Activated naive CD8-positive, alpha-beta T cell treated with anti-CD3 and anti-CD28 coated beads, Interleukin-2, amount 10 ng/mL, durations not matched to agents 7 days and 5 days (primary cell): ENCODE measurements around the gene ZCCHC2. TPM values are rescaled to one million over a fixed set of nuclear protein-coding genes. Genes with fewer than 3 reads are reported as not detected.

ENCODE experiments used
- ATAC-seq: fragments of 150-1000 bp; cut with Tn5 transposase; one replicate; pipeline ENCODE4 v1.10.0; 2021; ENCODE audit warnings: low read depth, moderate library complexity
- POLR2A ChIA-PET: fragments of 350-600 bp; sonication (Branson Sonifier 250); formaldehyde crosslinking; loops from one replicate; lab custom pipeline; 2021; ENCODE audit warnings: antibody characterized with exemption; lab: Charles Lee
- DNase-seq: peaks from one replicate; pipeline ENCODE4 v3.0.0; 2021
- H3K27ac Mint-ChIP-seq: one replicate; pipeline ENCODE4 v1.8.0; 2022; ENCODE audit warnings: mild to moderate bottlenecking, mixed read lengths
- H3K27me3 Mint-ChIP-seq: one replicate; pipeline ENCODE4 v1.8.0; 2022; ENCODE audit warnings: mild to moderate bottlenecking, moderate library complexity, mixed read lengths
- H3K36me3 Mint-ChIP-seq: one replicate; pipeline ENCODE4 v1.8.0; 2021; ENCODE audit warnings: mild to moderate bottlenecking, mixed read lengths
- H3K4me1 Mint-ChIP-seq: one replicate; pipeline ENCODE4 v1.8.0; 2021; ENCODE audit warnings: mixed read lengths
- H3K4me3 Mint-ChIP-seq: one replicate; pipeline ENCODE4 v1.8.0; 2022; ENCODE audit warnings: mild to moderate bottlenecking, moderate library complexity, mixed read lengths
- H3K9me3 Mint-ChIP-seq: one replicate; pipeline ENCODE4 v1.8.0; 2021; ENCODE audit warnings: mixed read lengths
- total RNA-seq, 2 experiments: library from RNA; stranded (reverse); gene quantifications; one replicate each; pipeline ENCODE4 v1.2.3, GENCODE V29; 2021

Gene ZCCHC2
- total RNA-seq, 2 experiments from 2014 or later = 56.8 to 61.7 TPM

GRCh38 chr18:62614494-62614893 is 91.7 kb downstream of the ZCCHC2 start:
- DNase-seq (no peak), ATAC-seq (no peak)
- peaks cover 40% of the 10 kb centered on the region for H3K27me3 Mint-ChIP-seq
- H3K9me3 Mint-ChIP-seq = no peaks in the 10 kb centered on the region
- no peaks in the 10 kb centered on the region for H3K36me3 Mint-ChIP-seq
- POLR2A ChIA-PET = no interaction called here
- no peak overlapping the region for H3K27ac Mint-ChIP-seq
- H3K4me1 Mint-ChIP-seq = no peaks in the 10 kb centered on the region
- H3K4me3 Mint-ChIP-seq = no peak overlapping the region

- H3K36me3 Mint-ChIP-seq = no peaks in the 10 kb centered on the region
- peaks cover 33% of the 10 kb centered on the region for H3K27me3 Mint-ChIP-seq
- H3K9me3 Mint-ChIP-seq = no peaks in the 10 kb centered on the region
- no peak overlapping the region for H3K27ac Mint-ChIP-seq
- H3K4me3 Mint-ChIP-seq = no peak overlapping the region
- H3K4me1 Mint-ChIP-seq = no peaks in the 10 kb centered on the region
- DNase-seq (no peak), ATAC-seq (no peak)
- POLR2A ChIA-PET = no interaction called here
These were observed 93.5 kb downstream of the ZCCHC2 start for GRCh38 chr18:62616331-62616805.

- Mint-ChIP-seq H3K4me1 (no peaks in the 10 kb centered on the region), H3K27me3 (peaks cover 28% of the 10 kb centered on the region), H3K36me3 (no peaks in the 10 kb centered on the region), H3K9me3 (no peaks in the 10 kb centered on the region), H3K27ac (no peak overlapping the region), H3K4me3 (no peak overlapping the region)
- no peak for ATAC-seq
- POLR2A ChIA-PET = no interaction called here
- DNase-seq = no peak
These were observed 95.2 kb downstream of the ZCCHC2 start for GRCh38 chr18:62617793-62618591.

- DNase-seq (no peak), ATAC-seq (no peak)
- no peaks in the 10 kb centered on the region for H3K9me3 Mint-ChIP-seq
- no peaks in the 10 kb centered on the region for H3K4me1 Mint-ChIP-seq
- peaks cover 26% of the 10 kb centered on the region for H3K27me3 Mint-ChIP-seq
- POLR2A ChIA-PET = no interaction called here
- no peak overlapping the region for H3K27ac Mint-ChIP-seq
- no peaks in the 10 kb centered on the region for H3K36me3 Mint-ChIP-seq
- no peak overlapping the region for H3K4me3 Mint-ChIP-seq
These were observed 95.9 kb downstream of the ZCCHC2 start for GRCh38 chr18:62618735-62619134.

- H3K36me3 Mint-ChIP-seq = no peaks in the 10 kb centered on the region
- H3K9me3 Mint-ChIP-seq = no peaks in the 10 kb centered on the region
- H3K27ac Mint-ChIP-seq = no peak overlapping the region
- no peaks in the 10 kb centered on the region for H3K4me1 Mint-ChIP-seq
- POLR2A ChIA-PET = no interaction called here
- ATAC-seq = no peak
- H3K4me3 Mint-ChIP-seq = no peak overlapping the region
- peaks cover 14% of the 10 kb centered on the region for H3K27me3 Mint-ChIP-seq
- no peak for DNase-seq
These were observed 98.7 kb downstream of the ZCCHC2 start for GRCh38 chr18:62621546-62621945.

GRCh38 chr18:62625019-62625418 is 102.2 kb downstream of the ZCCHC2 start:
- POLR2A ChIA-PET = no interaction called here
- H3K27ac Mint-ChIP-seq = no peak overlapping the region
- no peak overlapping the region for H3K4me3 Mint-ChIP-seq
- DNase-seq (no peak), ATAC-seq (no peak)
- H3K27me3 Mint-ChIP-seq = peaks cover 9% of the 10 kb centered on the region
- no peaks in the 10 kb centered on the region for H3K36me3 Mint-ChIP-seq
- no peaks in the 10 kb centered on the region for H3K4me1 Mint-ChIP-seq
- no peaks in the 10 kb centered on the region for H3K9me3 Mint-ChIP-seq

Other genes with a start within 250 kb of the ZCCHC2 start
- gene TNFRSF11A, start 197.7 kb upstream of the ZCCHC2 start, total RNA-seq = 1 to 10 TPM; 7.5 to 8.0 TPM
- 1 to 10 TPM; 5.8 to 6.1 TPM for gene PHLPP1, start 192.5 kb downstream of the ZCCHC2 start, total RNA-seq